ENCODE results near the gene WDR90. TPM values are rescaled to one million over a fixed set of nuclear protein-coding genes. Genes with fewer than 3 reads are reported as not detected.

WDR90 gene
- total and polyA plus RNA-seq, 12 donors, result 3.0 to 162 (median 26.9) TPM

- TF ChIP-seq, protein P1, sequence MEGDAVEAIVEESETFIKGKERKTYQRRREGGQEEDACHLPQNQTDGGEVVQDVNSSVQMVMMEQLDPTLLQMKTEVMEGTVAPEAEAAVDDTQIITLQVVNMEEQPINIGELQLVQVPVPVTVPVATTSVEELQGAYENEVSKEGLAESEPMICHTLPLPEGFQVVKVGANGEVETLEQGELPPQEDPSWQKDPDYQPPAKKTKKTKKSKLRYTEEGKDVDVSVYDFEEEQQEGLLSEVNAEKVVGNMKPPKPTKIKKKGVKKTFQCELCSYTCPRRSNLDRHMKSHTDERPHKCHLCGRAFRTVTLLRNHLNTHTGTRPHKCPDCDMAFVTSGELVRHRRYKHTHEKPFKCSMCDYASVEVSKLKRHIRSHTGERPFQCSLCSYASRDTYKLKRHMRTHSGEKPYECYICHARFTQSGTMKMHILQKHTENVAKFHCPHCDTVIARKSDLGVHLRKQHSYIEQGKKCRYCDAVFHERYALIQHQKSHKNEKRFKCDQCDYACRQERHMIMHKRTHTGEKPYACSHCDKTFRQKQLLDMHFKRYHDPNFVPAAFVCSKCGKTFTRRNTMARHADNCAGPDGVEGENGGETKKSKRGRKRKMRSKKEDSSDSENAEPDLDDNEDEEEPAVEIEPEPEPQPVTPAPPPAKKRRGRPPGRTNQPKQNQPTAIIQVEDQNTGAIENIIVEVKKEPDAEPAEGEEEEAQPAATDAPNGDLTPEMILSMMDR (IDR thresholded peaks at IDR 0.05), result no peak
- no peak for TF ChIP-seq POLR2A (IDR thresholded peaks at IDR 0.05)
- H3K36me3 ChIP-seq (replicated peaks in 1 of 2), result no peaks in the 10 kb centered on the region
- H3K4me3 ChIP-seq, result no peak overlapping the region
- intact Hi-C loops (cut with DNase I), result loop anchor here in 1 of 2 donors (5.0 kb wide), 1 partner anchor 78 kb away; no protein-coding TSS in a partner anchor
- no peaks in the 10 kb centered on the region for H3K9me3 ChIP-seq (replicated peaks in 1 of 3)
- peaks cover 4 to 8% of the 10 kb centered on the region in 2 donors for H3K4me1 ChIP-seq (replicated peaks in 1 of 2)
- peak overlapping the region in 1 of 5 donors; percentile 52 for H3K27ac ChIP-seq
- peaks cover 69% of the 10 kb centered on the region for H3K27me3 ChIP-seq
- DNase-seq, result no peak
- WGBS, 4 donors, result 9 to 31% (median 10%) methylated on average over 5 to 50 of the region's 50 CpGs
These were observed 55.6 kb downstream of the WDR90 start for GRCh38 chr16:704552-705380.

- no peak for DNase-seq
- Histone ChIP-seq H3K4me1 (replicated peaks in 1 of 2) (peaks cover 3 to 4% of the 10 kb centered on the region in 2 donors), H3K27ac (peak within 1 kb of the TSS in 1 of 5 donors; percentile 52), H3K4me3 (no peak within 1 kb of the TSS), H3K36me3 (replicated peaks in 1 of 2) (no peaks in the 10 kb centered on the region), H3K9me3 (replicated peaks in 1 of 3) (no peaks in the 10 kb centered on the region), H3K27me3 (peaks cover 60% of the 10 kb centered on the region)
- intact Hi-C loops (cut with DNase I), result loop anchor here in 1 of 2 donors (5.0 kb wide), 1 partner anchor 77 kb away; no protein-coding TSS in a partner anchor
- no peak for TF ChIP-seq POLR2A (IDR thresholded peaks at IDR 0.05)
- TF ChIP-seq, protein P1 (IDR thresholded peaks at IDR 0.05), result no peak
- WGBS, 4 donors, result 0 to 1% (median 1%) methylated on average over 1 to 115 of the region's 115 CpGs; no CpG with 5 or more reads in 1 of the 4 donors
These were observed 56.4 kb downstream of the WDR90 start, which contains the start of gene FBXL16 for GRCh38 chr16:705431-706188. FBXL16 (minus strand) TSS chr16:705801; CDS start chr16:697405, 8,396 bp downstream.

DNA sequence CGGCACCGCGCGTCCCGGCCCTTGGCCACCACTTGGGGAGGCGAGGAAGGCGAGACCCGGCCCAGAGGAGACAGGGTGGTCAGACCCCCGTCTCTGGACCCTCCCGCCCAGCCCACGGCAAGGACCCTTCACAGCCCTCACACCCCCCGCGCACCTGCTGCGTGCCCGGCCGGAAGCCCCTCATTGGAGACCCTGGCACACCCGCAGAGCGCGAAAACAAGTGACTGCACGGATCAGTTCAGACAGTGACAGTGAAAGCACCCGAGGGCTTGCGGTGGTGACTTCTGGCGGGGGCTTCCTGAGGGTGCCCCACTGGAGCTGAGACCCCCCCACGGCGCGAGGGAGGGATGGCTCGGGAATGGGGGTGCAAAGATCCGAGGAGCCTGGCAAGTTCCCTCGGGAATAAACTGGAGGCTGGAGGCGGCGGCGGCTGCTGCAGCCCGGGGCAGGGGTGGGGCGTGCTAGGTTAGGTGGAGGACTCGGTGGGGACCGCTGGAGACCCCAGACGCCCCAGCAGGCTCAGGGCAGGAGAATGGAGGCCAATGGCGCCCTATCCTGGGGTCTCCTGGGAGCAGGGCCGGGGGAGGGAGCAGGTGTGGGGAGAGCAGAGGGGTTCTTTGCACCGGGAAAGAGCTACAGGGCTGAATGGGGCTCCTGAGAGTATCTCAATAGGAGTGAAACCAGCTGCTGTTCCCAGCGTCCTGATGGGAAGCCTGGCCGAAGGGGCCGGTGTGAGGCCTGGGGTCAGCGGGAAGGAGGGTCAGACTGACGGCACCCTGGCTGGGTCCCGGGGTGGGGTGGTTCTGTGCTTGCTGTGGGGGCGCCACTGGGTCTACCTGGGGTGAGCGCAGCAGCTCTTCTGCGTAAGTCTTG, 57.3 kb downstream of the WDR90 start:
- no peaks in the 10 kb centered on the region for H3K4me1 ChIP-seq (replicated peaks in 1 of 2)
- H3K36me3 ChIP-seq (replicated peaks in 1 of 2), result no peaks in the 10 kb centered on the region
- peak overlapping the region in 1 of 5 donors; percentile 44 for H3K27ac ChIP-seq
- H3K4me3 ChIP-seq, result no peak overlapping the region
- DNase-seq, result no peak
- H3K27me3 ChIP-seq, result peaks cover 58% of the 10 kb centered on the region
- TF ChIP-seq, protein P1 (IDR thresholded peaks at IDR 0.05), result no peak
- TF ChIP-seq POLR2A (IDR thresholded peaks at IDR 0.05), result no peak
- 5 to 6% (median 5%) methylated on average over 20 to 49 of the region's 49 CpGs; no CpG with 5 or more reads in 1 of the 4 donors for WGBS, 4 donors
- intact Hi-C loops (cut with DNase I), result loop anchor here in 1 of 2 donors (5.0 kb wide), 1 partner anchor 76 kb away; no protein-coding TSS in a partner anchor
- H3K9me3 ChIP-seq (replicated peaks in 1 of 3), result no peaks in the 10 kb centered on the region

Measured in adrenal gland (tissue), 12 donors.